ENCODE measurements around the gene ARL6IP5. TPM values are rescaled to one million over a fixed set of nuclear protein-coding genes. Genes with fewer than 3 reads are reported as not detected.

The ARL6IP5 gene, protein sequence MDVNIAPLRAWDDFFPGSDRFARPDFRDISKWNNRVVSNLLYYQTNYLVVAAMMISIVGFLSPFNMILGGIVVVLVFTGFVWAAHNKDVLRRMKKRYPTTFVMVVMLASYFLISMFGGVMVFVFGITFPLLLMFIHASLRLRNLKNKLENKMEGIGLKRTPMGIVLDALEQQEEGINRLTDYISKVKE
- 10 to 100 TPM; 51.0 to 92.5 (median 82.4) TPM for total RNA-seq

DNA sequence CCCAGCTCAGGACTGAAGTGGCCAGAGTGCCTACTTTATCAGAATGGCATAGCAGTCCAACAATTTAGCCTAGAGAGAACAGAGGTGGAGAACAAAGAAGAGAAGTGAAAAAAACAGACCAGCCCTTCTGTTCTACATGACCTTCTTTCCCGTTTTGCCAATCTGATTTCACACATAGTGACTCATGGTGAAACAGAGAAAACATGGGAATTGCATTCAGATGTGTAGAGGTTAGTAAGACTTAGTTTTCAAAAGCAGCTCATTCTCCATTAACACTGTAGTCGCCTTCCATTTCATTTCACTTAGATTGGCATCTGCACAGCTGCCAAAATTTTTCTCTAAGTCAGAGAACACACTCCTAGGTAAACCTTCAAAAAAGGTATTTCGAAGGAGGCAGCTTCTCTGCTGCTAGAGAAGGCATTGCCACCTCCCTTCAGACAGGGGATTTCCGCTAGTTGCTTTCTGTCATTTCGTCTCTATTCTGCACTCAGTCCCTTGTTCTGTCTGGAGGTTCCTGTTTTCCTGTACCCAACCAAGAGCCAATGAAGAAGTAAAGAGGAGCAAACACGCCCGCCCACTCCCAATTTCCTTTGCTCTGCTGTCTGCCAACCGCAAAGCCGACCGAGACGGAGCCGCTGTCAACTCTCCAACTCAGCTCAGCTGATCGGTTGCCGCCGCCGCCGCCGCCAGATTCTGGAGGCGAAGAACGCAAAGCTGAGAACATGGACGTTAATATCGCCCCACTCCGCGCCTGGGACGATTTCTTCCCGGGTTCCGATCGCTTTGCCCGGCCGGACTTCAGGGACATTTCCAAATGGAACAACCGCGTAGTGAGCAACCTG, at the start of gene ARL6IP5:
ARL6IP5 (plus strand) TSS at position 612 of the 842 bp plus-strand sequence; CDS start at position 723, 111 bp downstream.
- H3K4me1 ChIP-seq = peaks cover 0 to 70% (median 33%) of the 10 kb centered on the region in 4 donors
- TF ChIP-seq, protein P1, sequence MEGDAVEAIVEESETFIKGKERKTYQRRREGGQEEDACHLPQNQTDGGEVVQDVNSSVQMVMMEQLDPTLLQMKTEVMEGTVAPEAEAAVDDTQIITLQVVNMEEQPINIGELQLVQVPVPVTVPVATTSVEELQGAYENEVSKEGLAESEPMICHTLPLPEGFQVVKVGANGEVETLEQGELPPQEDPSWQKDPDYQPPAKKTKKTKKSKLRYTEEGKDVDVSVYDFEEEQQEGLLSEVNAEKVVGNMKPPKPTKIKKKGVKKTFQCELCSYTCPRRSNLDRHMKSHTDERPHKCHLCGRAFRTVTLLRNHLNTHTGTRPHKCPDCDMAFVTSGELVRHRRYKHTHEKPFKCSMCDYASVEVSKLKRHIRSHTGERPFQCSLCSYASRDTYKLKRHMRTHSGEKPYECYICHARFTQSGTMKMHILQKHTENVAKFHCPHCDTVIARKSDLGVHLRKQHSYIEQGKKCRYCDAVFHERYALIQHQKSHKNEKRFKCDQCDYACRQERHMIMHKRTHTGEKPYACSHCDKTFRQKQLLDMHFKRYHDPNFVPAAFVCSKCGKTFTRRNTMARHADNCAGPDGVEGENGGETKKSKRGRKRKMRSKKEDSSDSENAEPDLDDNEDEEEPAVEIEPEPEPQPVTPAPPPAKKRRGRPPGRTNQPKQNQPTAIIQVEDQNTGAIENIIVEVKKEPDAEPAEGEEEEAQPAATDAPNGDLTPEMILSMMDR (IDR thresholded peaks at IDR 0.05) = no peak
- peak; percentile 59 to 87 for TF ChIP-seq POLR2A (IDR thresholded peaks at IDR 0.05)
- H3K4me3 ChIP-seq = peak within 1 kb of the TSS; percentile 56 to 94 (median 82)

DNA sequence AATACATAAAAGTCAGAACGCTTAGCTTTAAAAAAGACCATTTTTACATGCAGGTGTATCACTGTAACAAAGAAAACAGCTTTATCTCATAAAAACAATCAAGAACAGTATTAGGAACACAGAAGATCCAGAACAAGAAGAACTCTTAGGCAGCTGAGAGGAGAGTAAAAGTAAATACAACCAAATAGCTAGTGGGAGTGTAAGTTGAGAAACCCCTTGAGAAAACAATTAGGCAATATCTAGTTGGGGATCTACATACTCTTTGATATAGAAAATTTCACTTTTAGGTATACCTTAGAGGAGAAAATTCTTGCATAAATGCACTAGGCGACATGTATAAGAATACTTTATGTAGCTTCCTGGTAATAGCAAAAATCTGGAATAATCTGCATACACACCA, 40.1 kb upstream of the ARL6IP5 start:
- Histone ChIP-seq H3K27ac (no peak overlapping the region), H3K9me3 (no peaks in the 10 kb centered on the region), H3K36me3 (peaks cover 0 to 84% (median 0%) of the 10 kb centered on the region in 3 donors), H3K4me3 (no peak overlapping the region), H3K27me3 (no peaks in the 10 kb centered on the region), H3K4me1 (peaks cover 0 to 15% (median 2%) of the 10 kb centered on the region in 4 donors)
- no peak for DNase-seq
- no peak for TF ChIP-seq POLR2A (IDR thresholded peaks at IDR 0.05)
- TF ChIP-seq, protein P1 (IDR thresholded peaks at IDR 0.05) = no peak

More for the DNA sequence above, at the start of gene ARL6IP5:
- Histone ChIP-seq H3K36me3 (no peaks in the 10 kb centered on the region), H3K27ac (peak within 1 kb of the TSS; percentile 85 to 96 (median 92)), H3K9me3 (no peaks in the 10 kb centered on the region), H3K27me3 (no peaks in the 10 kb centered on the region)
- DNase-seq = peak; percentile 93 to 98 (median 96)

DNA sequence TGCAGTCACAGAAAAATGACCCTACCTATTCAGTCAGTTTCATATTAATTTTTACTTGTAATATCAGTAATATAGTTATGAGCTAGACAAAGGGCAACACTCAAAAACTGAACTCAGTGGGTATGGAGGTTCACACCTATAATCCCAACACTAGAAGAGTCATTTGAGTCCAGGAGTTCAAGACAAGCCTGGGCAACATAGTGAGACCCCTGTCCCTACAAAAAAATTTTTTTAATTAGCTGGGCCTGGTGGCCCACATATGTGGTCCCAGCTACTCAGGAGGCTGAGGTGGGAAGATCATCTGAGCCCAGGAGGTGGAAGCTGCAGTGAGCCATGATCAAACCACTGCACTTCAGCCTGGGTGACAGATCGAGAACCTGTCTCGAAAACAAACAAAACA, 35.7 kb upstream of the ARL6IP5 start:
- H3K4me1 ChIP-seq = peaks cover 0 to 33% (median 5%) of the 10 kb centered on the region in 4 donors
- TF ChIP-seq, protein P1 (IDR thresholded peaks at IDR 0.05) = no peak
- TF ChIP-seq POLR2A (IDR thresholded peaks at IDR 0.05) = no peak

DNA sequence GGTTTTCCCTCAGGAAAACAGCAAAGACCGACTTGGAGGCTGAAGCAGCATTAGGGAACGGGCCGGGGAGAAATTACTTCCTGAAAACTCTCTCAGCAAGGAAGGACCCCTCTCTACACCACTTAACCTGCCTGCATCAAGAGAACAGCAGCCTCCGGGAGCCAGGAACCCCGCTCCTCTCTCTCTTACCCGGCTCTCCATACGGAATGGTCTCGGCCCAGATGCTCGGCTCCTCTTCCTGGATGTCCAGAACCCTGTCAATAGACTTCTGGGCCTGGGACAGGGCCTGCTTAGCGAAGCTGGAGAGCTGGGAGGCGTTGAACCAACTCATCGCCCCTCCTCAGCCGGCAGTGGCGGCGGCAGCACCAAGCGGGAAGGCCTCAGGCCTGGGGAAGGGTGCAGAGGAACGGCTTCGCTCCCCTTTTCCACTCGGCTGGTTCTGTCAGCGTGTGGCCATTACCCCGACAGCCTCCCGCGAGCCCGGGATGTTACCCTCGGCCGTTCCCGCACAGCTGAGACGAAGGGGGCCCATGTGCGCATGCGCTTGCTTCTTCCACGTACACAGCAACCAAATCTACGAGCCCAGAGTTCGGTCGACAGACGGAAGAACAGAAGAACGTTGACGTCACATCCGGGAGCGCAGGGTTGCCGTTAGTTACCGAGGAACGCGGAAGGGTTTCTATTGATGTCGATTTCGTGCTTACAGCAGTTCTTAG, 32.8 kb upstream of the ARL6IP5 start, which contains the start of gene TMF1:
TMF1 (minus strand) TSS at position 578 of the 716 bp plus-strand sequence; CDS start at position 331, 247 bp downstream.
- Histone ChIP-seq H3K27me3 (no peaks in the 10 kb centered on the region), H3K4me3 (peak within 1 kb of the TSS; percentile 61 to 89 (median 72)), H3K27ac (peak within 1 kb of the TSS; percentile 89 to 98 (median 94)), H3K4me1 (peaks cover 0 to 33% (median 5%) of the 10 kb centered on the region in 4 donors), H3K9me3 (no peaks in the 10 kb centered on the region), H3K36me3 (peaks cover 0 to 45% (median 0%) of the 10 kb centered on the region in 3 donors)
- TF ChIP-seq, protein P1 (IDR thresholded peaks at IDR 0.05) = no peak
- peak; percentile 73 to 90 for TF ChIP-seq POLR2A (IDR thresholded peaks at IDR 0.05)
- peak; percentile 97 to 100 (median 98) for DNase-seq

More for the DNA sequence above, 35.7 kb upstream of the ARL6IP5 start:
- Histone ChIP-seq H3K36me3 (peaks cover 0 to 47% (median 0%) of the 10 kb centered on the region in 3 donors), H3K27ac (no peak overlapping the region), H3K9me3 (no peaks in the 10 kb centered on the region), H3K4me3 (no peak overlapping the region), H3K27me3 (no peaks in the 10 kb centered on the region)
- no peak for DNase-seq

DNA sequence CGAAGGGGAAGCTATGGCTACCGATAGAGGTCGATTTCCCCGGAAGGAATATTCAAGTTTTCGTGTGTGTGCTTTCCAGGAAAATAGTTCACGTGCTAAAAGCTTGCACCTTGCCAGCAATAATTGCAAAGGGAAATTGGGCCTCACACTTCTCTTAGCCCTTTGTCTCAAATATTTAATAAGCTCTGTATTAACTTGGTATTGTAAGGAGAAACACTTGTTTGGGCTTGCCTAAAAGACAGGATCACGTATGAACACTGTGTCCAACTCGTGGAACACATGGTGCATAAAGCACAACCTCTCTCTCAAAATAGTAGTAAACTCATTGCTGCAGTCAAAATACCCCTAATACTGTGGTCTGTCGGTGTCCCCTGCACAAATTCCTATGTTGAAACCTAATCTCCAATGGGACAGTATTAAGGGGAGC, 32.3 kb upstream of the ARL6IP5 start:
- no peaks in the 10 kb centered on the region for H3K9me3 ChIP-seq
- TF ChIP-seq, protein P1 (IDR thresholded peaks at IDR 0.05) = peak in 3 of 6 experiments; percentile 11 to 34 (median 22)
- TF ChIP-seq POLR2A (IDR thresholded peaks at IDR 0.05) = no peak
- peak overlapping the region; percentile 61 to 89 (median 72) for H3K4me3 ChIP-seq
- H3K36me3 ChIP-seq = peaks cover 0 to 39% (median 0%) of the 10 kb centered on the region in 3 donors
- peak overlapping the region; percentile 89 to 98 (median 94) for H3K27ac ChIP-seq
- DNase-seq = no peak
- H3K27me3 ChIP-seq = no peaks in the 10 kb centered on the region
- peaks cover 0 to 33% (median 3%) of the 10 kb centered on the region in 4 donors for H3K4me1 ChIP-seq
